Right forelimb (tissue), 1 donor: ENCODE measurements around the gene OR2L8.

Experiments used
- DNase-seq: peaks from one replicate; pipeline ENCODE4 v3.0.0-alpha.2; 2018

Gene OR2L8

DNA sequence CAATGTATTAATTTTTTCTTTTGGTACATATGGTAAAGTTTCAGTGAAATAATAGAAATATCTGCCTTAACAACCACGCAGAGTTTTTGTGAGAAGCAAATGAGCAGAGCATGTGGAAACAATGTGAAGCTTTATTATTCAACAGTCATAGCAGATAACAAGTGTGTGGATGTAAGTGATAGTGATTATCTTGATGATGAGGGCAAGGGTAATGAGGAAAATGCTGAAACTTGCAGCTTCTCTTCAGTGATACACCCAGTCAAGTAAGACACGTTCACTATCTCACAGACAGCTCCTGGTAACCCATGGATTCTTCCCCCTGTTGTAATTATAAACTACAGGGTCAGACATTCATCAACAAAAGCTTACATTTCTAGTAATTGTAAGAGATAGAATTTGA lies 50.2 kb downstream of the OR2L8 start:
- DNase-seq: no peak
